Neural cell (in vitro differentiated cells): ENCODE measurements around the gene CD27.

Experiments used
- RAD21 ChIP-seq: fragments of 450-650 bp; conservative IDR thresholded peaks from 2 replicates; pipeline ENCODE4 v1.6.1; 2014; ENCODE audit warnings: antibody characterized with exemption, mild to moderate bottlenecking, moderate library complexity
- TF ChIP-seq, protein P1 (sequence below): fragments of 450-650 bp; IDR thresholded peaks from 2 replicates; pipeline ENCODE4 v1.5.1; 2014; ENCODE audit warnings: antibody characterized with exemption, mild to moderate bottlenecking, moderate library complexity; ENCODE audit not compliant: poor library complexity, severe bottlenecking

DNA sequence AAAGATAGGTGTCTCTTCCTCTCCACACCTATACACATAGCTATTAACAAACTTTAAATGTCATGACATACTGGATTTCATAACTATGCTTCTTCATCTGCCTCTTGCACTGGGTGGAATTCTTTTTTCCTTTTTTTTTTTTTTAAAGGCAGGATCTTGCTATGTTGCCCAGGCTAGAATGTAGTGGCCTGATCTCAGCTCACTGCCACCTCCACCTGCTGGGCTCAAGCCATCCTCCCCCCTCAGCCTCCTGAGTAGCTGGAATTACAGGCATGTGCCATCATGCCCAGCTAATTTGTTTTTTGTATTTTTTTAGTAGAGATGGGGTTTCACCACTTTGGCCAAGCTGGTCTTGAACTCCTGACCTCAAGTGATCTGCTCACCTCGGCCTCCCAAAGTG lies 43.5 kb downstream of the CD27 start:
- TF ChIP-seq, protein P1, sequence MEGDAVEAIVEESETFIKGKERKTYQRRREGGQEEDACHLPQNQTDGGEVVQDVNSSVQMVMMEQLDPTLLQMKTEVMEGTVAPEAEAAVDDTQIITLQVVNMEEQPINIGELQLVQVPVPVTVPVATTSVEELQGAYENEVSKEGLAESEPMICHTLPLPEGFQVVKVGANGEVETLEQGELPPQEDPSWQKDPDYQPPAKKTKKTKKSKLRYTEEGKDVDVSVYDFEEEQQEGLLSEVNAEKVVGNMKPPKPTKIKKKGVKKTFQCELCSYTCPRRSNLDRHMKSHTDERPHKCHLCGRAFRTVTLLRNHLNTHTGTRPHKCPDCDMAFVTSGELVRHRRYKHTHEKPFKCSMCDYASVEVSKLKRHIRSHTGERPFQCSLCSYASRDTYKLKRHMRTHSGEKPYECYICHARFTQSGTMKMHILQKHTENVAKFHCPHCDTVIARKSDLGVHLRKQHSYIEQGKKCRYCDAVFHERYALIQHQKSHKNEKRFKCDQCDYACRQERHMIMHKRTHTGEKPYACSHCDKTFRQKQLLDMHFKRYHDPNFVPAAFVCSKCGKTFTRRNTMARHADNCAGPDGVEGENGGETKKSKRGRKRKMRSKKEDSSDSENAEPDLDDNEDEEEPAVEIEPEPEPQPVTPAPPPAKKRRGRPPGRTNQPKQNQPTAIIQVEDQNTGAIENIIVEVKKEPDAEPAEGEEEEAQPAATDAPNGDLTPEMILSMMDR, result no peak
- TF ChIP-seq RAD21, result no peak
